Measurements from ENCODE around the gene CPT1A.

GRCh38 chr11:68843703-68844312 lies 2.1 kb upstream of the CPT1A start:
- TF ChIP-seq ZNF592 (IDR thresholded peaks at IDR 0.05) (no peak), ATF2 (IDR thresholded peaks at IDR 0.05; ENCODE audit: low read length) (no peak), ZNF687 (IDR thresholded peaks at IDR 0.05) (0 out of 2 replicates have a peak, but pooled peaks have one; percentile 45), MXI1 (IDR thresholded peaks at IDR 0.05; ENCODE audit: low read depth, low read length) (no peak; the same call in 1 of the 2 replicates), CTCF (IDR thresholded peaks at IDR 0.05 in 2 of 3, conservative IDR thresholded peaks at IDR 0.05 in 1 of 3; ENCODE audit: control insufficient read depth in 2 of 3, extremely low read depth in 1 of 3, insufficient read depth in 1 of 3, low read depth in 3 of 3, low read length in 3 of 3) (peak; percentile 65 to 80 (median 75)), ZNF217 (IDR thresholded peaks at IDR 0.05) (no peak), JUNB (IDR thresholded peaks at IDR 0.05) (no peak)
